GM23338 (cell line): Measurements from ENCODE around the gene ANKMY2.

Experiments used
- CTCF ChIP-seq, 2 experiments: fragments of 200-600 bp in 1 of 2; sonication (generic) in 1 of 2; conservative IDR thresholded peaks; 2 replicates each; pipeline versions ENCODE4 v1.5.1 to v1.6.1; 2016 to 2017; ENCODE audit warnings: antibody characterized with exemption in 2 of 2, low read depth in 2 of 2, mild to moderate bottlenecking in 2 of 2, moderate library complexity in 1 of 2
- ETS1 ChIP-seq: IDR thresholded peaks from 2 replicates; pipeline ENCODE4 v1.6.1; 2016; ENCODE audit warnings: antibody characterized with exemption
- EZH2phosphoT487 ChIP-seq: fragments of 200-600 bp; sonication (generic); IDR thresholded peaks from one replicate; pipeline ENCODE4 v1.8.1; 2018; ENCODE audit warnings: antibody characterized with exemption; ENCODE audit not compliant: unreplicated experiment
- JUNB ChIP-seq: IDR thresholded peaks from one replicate; pipeline ENCODE4 v1.6.1; 2016; ENCODE audit warnings: antibody characterized with exemption; ENCODE audit not compliant: unreplicated experiment
- POLR2AphosphoS5 ChIP-seq: IDR thresholded peaks from 2 replicates; pipeline ENCODE4 v1.6.1; 2016; ENCODE audit warnings: antibody characterized with exemption, low read depth

GRCh38 chr7:16669581-16669980 lies 24.0 kb upstream of the ANKMY2 start:
- no peak for TF ChIP-seq CTCF (conservative IDR thresholded peaks at IDR 0.05; ENCODE audit: low read depth in 2 of 2)
- TF ChIP-seq POLR2AphosphoS5 = no peak
- TF ChIP-seq EZH2phosphoT487 = no peak
- TF ChIP-seq JUNB = no peak
- no peak for TF ChIP-seq ETS1
